ENCODE data around the gene GPC1. TPM values are rescaled to one million over a fixed set of nuclear protein-coding genes. Genes with fewer than 3 reads are reported as not detected.

GPC1 gene
- total and polyA plus RNA-seq, 3 experiments from 2014 or later = 0.17 to 2.4 (median 1.9) TPM

DNA sequence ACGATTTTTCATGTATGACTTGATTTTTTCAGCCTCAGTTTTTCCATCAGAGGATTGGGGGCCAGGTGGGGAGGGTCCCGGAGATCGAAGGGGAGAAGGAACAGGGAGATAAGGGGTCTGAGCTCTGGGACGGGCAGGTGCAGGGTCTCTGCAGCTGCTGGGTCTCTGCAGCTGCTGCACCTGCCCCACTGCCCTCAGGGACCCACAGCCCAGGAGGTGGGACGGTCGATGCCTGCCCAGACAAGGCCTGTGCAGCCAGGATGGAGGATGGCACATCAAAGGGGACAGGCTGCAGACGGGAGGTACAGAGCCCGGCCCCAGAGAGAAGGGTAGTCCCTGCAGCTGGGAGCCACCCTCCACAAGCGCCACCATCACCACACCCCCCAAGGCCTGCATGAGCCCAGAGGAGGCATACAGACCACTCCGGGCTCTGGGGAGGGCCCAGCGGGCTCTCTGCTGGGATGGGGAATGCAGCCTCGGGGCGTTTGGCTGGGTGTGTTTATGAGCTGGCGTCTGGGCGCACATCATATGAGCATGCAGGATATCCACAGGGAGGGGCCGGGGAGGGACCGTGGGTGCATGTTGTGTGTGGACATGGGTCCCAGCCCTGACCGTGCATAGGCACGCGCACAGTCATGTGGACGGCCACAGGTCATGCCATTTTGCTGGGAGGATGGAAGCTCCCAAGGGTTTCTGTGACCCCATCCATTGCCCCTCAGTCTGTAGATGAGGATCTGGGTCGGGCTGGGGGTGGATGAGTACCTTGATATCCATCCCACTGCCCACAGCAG lies 34.9 kb upstream of the GPC1 start:
- Mint-ChIP-seq H3K4me3 (no peak overlapping the region), H3K27me3 (peaks cover 2 to 19% of the 10 kb centered on the region in 2 donors), H3K27ac (no peak overlapping the region), H3K9me3 (no peaks in the 10 kb centered on the region), H3K36me3 (no peaks in the 10 kb centered on the region), H3K4me1 (peaks cover 2 to 15% (median 5%) of the 10 kb centered on the region in 3 donors)
- Histone ChIP-seq H3K4me1 (ENCODE audit: insufficient read depth, low read length) (no peaks in the 10 kb centered on the region), H3K36me3 (ENCODE audit: insufficient read depth, low read length) (no peaks in the 10 kb centered on the region), H3K4me3 (ENCODE audit: low read length) (no peak overlapping the region), H3K27ac (ENCODE audit: low read depth, low read length) (no peak overlapping the region), H3K27me3 (ENCODE audit: insufficient read depth, low read length, poor library complexity, severe bottlenecking) (no peaks in the 10 kb centered on the region), H3K9me3 (ENCODE audit: low read length) (no peaks in the 10 kb centered on the region)
- ChIA-PET CTCF (no interaction called here), POLR2A (no interaction called here)
- DNase-seq = peak in 1 of 5 donors; percentile 38

DNA sequence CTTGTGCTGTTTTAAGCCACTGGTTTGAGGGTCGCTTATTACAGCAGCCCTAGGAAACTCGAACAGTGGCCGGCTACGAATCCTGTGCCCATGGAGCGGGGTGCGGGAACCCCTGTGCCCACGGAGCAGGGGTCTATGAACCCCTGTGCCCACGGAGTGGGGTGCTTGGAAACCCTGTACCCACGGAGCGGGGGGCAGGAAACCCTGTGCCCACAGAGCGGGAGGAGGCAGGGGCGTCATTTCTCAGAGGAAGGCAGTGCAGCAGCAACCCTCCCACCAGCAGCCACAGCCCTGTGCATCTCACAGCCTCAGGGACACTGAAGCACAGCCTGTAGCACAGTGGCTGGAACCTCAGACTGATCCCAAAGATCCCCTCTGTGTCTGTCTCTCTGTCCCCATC lies 34.2 kb upstream of the GPC1 start:
- Mint-ChIP-seq H3K4me3 (no peak overlapping the region), H3K27me3 (peaks cover 2 to 19% of the 10 kb centered on the region in 2 donors), H3K27ac (no peak overlapping the region), H3K4me1 (peaks cover 2 to 15% (median 5%) of the 10 kb centered on the region in 3 donors), H3K9me3 (no peaks in the 10 kb centered on the region), H3K36me3 (no peaks in the 10 kb centered on the region)
- Histone ChIP-seq H3K4me1 (ENCODE audit: insufficient read depth, low read length) (no peaks in the 10 kb centered on the region), H3K4me3 (ENCODE audit: low read length) (no peak overlapping the region), H3K27ac (ENCODE audit: low read depth, low read length) (no peak overlapping the region), H3K27me3 (ENCODE audit: insufficient read depth, low read length, poor library complexity, severe bottlenecking) (no peaks in the 10 kb centered on the region), H3K36me3 (ENCODE audit: insufficient read depth, low read length) (no peaks in the 10 kb centered on the region), H3K9me3 (ENCODE audit: low read length) (no peaks in the 10 kb centered on the region)
- no peak for DNase-seq
- ChIA-PET CTCF (no interaction called here), POLR2A (no interaction called here)

DNA sequence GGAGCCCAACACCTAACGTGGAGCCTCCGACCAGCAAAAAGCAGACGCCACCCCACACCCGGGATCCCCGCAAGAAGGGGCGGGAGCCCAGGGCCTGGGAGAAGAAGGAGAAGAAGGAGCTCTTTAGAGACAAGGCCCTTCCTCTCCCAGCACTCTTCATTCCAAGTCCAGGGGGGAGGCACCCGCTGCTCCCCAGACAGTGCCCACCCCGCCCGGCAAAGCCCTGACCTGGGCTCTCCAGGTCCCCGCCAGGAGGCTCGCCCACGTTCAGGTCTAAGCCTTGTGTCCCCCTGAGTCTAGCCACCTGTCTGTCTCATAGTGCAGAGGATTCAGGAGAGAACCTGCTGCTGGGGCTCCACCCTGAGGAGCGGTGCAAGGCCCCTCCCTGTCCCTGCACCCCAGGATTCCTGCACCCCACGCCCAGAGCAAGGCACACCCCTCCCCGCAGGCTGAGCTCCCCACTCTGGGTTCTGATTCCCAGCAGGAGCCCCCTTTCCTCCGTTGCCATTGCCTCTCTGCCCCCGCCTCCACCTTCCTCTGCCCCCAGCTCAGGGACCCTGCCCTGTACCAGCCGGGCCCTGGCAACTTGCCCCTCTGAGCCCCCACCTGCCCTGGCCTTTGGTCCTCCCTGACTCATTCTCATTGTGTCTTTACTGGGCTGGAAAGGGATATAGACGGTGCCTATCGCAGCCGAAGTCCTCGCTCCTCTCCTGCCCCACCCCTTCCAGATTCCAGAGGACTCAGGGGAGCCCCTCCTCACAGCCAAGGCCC lies 33.5 kb upstream of the GPC1 start:
- Mint-ChIP-seq H3K9me3 (no peaks in the 10 kb centered on the region), H3K36me3 (no peaks in the 10 kb centered on the region), H3K4me1 (peaks cover 2 to 15% (median 5%) of the 10 kb centered on the region in 3 donors), H3K27ac (no peak overlapping the region), H3K4me3 (no peak overlapping the region), H3K27me3 (peaks cover 3 to 19% of the 10 kb centered on the region in 2 donors)
- Histone ChIP-seq H3K27me3 (ENCODE audit: insufficient read depth, low read length, poor library complexity, severe bottlenecking) (no peaks in the 10 kb centered on the region), H3K4me1 (ENCODE audit: insufficient read depth, low read length) (no peaks in the 10 kb centered on the region), H3K9me3 (ENCODE audit: low read length) (no peaks in the 10 kb centered on the region), H3K36me3 (ENCODE audit: insufficient read depth, low read length) (no peaks in the 10 kb centered on the region), H3K27ac (ENCODE audit: low read depth, low read length) (no peak overlapping the region), H3K4me3 (ENCODE audit: low read length) (no peak overlapping the region)
- DNase-seq = no peak
- ChIA-PET POLR2A (no interaction called here), CTCF (no interaction called here)

DNA sequence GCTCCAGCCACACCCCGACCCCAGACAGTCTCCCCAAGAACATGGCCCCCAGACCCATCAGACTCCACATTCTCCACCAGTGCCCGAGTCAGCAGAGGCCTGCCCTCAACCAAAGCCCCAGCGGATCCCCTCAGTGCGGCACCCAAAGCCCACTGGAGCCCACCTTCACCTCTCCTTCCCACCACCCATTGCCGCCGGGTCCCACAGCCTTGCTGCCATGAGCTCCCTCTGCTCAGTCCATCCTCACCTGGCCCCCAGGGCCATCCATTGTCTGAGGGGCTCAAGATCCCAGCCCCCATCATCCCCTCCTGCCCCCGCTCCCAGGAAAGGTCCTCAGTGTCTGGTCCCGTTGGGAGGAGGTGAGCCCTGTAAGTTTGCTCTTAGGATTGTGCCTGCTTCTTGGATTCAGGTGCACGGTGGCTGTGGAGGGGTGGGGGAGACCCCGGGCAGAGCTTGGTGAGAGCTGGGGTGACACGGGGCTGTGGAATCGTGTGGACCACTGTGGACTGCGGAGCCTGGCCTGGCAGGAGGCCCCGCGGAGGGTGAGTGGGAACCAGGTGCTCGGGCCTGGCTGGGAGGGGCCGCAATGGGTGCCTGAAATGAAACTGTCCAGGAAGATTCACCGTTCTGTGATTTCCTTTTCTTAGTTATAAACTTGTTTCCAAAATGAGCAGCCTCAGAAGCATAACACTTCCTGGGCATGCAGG lies 32.7 kb upstream of the GPC1 start:
- H3K9me3 Mint-ChIP-seq = no peaks in the 10 kb centered on the region
- peaks cover 2 to 15% (median 5%) of the 10 kb centered on the region in 3 donors for H3K4me1 Mint-ChIP-seq

DNA sequence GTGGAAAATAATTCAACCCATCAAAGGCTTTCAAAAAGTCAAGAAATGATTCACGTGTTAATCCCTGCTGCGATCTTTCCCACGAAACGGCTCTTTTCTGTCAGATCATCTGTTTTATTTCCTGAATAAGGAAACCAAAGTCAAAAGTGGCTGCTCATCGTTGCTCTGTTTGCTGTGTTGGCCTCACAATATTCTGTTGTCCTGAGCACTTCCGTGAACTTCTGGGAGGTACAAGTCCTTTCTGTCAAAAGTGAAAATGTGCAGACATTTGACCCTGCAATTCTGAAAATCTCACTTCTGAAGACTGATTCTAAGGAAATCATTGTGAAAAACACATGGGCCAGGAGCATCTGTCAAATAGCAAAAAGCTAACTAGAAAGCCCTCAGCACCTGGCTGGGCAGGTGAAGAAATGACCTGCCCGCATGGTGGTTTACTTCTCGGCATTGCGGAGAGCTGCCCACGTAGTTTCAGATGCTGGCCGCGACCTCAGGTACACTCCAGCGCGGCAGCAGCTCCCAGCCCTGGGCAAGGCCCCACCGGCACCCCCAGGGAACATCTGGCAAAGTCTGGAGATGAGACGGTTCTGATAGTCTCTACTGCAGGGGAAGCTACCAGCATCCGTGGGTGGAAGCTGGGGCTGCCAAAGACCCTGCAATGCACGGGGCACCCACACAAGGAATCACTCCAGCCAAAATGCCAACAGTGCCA lies 31.9 kb upstream of the GPC1 start:
- Histone ChIP-seq H3K9me3 (ENCODE audit: low read length) (no peaks in the 10 kb centered on the region), H3K36me3 (ENCODE audit: insufficient read depth, low read length) (no peaks in the 10 kb centered on the region), H3K4me1 (ENCODE audit: insufficient read depth, low read length) (no peaks in the 10 kb centered on the region), H3K27me3 (ENCODE audit: insufficient read depth, low read length, poor library complexity, severe bottlenecking) (no peaks in the 10 kb centered on the region), H3K27ac (ENCODE audit: low read depth, low read length) (no peak overlapping the region), H3K4me3 (ENCODE audit: low read length) (no peak overlapping the region)
- Mint-ChIP-seq H3K4me1 (peaks cover 2 to 15% (median 5%) of the 10 kb centered on the region in 3 donors), H3K36me3 (no peaks in the 10 kb centered on the region), H3K4me3 (peak overlapping the region in 2 of 7 donors; percentile 54 to 67), H3K27me3 (peaks cover 2 to 19% of the 10 kb centered on the region in 2 donors), H3K9me3 (no peaks in the 10 kb centered on the region), H3K27ac (peak overlapping the region in 2 of 8 donors; percentile 15 to 62)
- ChIA-PET CTCF (no interaction called here), POLR2A (no interaction called here)
- no peak for DNase-seq

More for the DNA sequence above, 32.7 kb upstream of the GPC1 start:
- H3K9me3 ChIP-seq (ENCODE audit: low read length) = no peaks in the 10 kb centered on the region
- DNase-seq = no peak
- no peaks in the 10 kb centered on the region for H3K4me1 ChIP-seq (ENCODE audit: insufficient read depth, low read length)
- POLR2A ChIA-PET = no interaction called here
- CTCF ChIA-PET = no interaction called here
- peak overlapping the region in 1 of 7 donors; percentile 67 for H3K4me3 Mint-ChIP-seq
- no peaks in the 10 kb centered on the region for H3K27me3 ChIP-seq (ENCODE audit: insufficient read depth, low read length, poor library complexity, severe bottlenecking)
- no peaks in the 10 kb centered on the region for H3K36me3 ChIP-seq (ENCODE audit: insufficient read depth, low read length)
- peak overlapping the region in 1 of 8 donors; percentile 72 for H3K27ac Mint-ChIP-seq
- no peak overlapping the region for H3K4me3 ChIP-seq (ENCODE audit: low read length)
- peaks cover 4 to 19% of the 10 kb centered on the region in 2 donors for H3K27me3 Mint-ChIP-seq
- no peak overlapping the region for H3K27ac ChIP-seq (ENCODE audit: low read depth, low read length)
- no peaks in the 10 kb centered on the region for H3K36me3 Mint-ChIP-seq

DNA sequence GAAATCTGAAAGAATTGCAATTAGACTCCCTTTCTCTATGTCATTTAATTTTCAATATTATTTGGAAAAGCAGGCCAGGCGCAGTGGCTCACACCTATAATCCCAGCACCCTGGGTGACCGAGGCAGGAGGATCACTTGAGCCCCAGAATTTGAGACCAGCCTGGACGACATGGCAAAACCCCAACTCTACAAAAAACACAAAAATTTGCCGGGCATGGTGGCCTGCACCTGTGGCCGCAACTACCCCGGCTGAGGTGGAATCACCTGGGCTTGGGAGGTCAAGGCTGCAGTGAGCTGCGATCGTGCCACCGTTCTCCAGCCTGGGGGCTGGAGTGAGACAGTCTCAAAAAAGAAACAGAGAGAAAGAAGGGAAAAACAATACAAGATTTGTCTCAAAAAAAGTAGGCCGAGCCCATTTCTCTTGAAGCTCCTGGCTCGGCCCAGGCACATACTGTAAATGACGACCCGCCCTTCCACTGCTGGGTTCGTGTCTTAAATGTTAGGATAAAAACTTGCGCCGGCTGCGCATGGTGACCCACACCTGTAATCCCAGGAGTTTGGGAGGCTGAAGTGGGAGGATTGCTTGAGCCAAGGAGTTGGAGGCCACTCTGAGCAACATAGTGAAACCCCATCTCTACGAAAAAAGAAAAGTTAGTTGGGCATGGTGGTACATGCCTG lies 31.1 kb upstream of the GPC1 start:
- Histone ChIP-seq H3K36me3 (ENCODE audit: insufficient read depth, low read length) (no peaks in the 10 kb centered on the region), H3K4me1 (ENCODE audit: insufficient read depth, low read length) (no peaks in the 10 kb centered on the region), H3K9me3 (ENCODE audit: low read length) (no peaks in the 10 kb centered on the region), H3K27ac (ENCODE audit: low read depth, low read length) (no peak overlapping the region), H3K4me3 (ENCODE audit: low read length) (no peak overlapping the region), H3K27me3 (ENCODE audit: insufficient read depth, low read length, poor library complexity, severe bottlenecking) (no peaks in the 10 kb centered on the region)
- Mint-ChIP-seq H3K9me3 (no peaks in the 10 kb centered on the region), H3K27ac (no peak overlapping the region), H3K27me3 (peaks cover 2 to 19% of the 10 kb centered on the region in 2 donors), H3K4me1 (peaks cover 2 to 15% (median 5%) of the 10 kb centered on the region in 3 donors), H3K4me3 (no peak overlapping the region), H3K36me3 (no peaks in the 10 kb centered on the region)
- no peak for DNase-seq
- POLR2A ChIA-PET = no interaction called here
- CTCF ChIA-PET = no interaction called here

DNA sequence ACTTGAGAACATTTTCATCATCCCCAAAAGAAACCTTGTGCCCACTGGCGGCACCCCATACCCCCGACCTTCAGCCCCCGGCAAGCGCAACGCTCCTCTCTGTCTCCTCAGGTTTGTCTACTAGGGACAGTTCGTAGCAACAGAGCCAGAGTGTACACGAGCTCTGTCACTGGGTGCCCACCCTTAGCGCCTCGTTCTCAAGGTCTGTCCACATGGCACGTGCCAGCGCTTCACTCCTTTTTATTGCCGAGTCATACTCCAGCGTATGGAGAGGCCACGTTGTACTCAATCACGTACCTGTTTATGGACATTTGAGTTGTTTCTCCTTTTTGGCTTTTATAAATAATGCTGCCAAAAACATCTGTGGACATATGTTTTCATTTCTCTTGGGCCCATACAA lies 30.3 kb upstream of the GPC1 start:
- H3K36me3 ChIP-seq (ENCODE audit: insufficient read depth, low read length) = no peaks in the 10 kb centered on the region
- Mint-ChIP-seq H3K4me3 (no peak overlapping the region), H3K27ac (no peak overlapping the region), H3K4me1 (peaks cover 2 to 15% (median 5%) of the 10 kb centered on the region in 3 donors), H3K36me3 (no peaks in the 10 kb centered on the region), H3K9me3 (no peaks in the 10 kb centered on the region), H3K27me3 (peaks cover 2 to 17% of the 10 kb centered on the region in 2 donors)
- CTCF ChIA-PET = no interaction called here
- POLR2A ChIA-PET = no interaction called here
- no peaks in the 10 kb centered on the region for H3K9me3 ChIP-seq (ENCODE audit: low read length)
- H3K4me3 ChIP-seq (ENCODE audit: low read length) = no peak overlapping the region
- no peak for DNase-seq
- no peaks in the 10 kb centered on the region for H3K27me3 ChIP-seq (ENCODE audit: insufficient read depth, low read length, poor library complexity, severe bottlenecking)
- no peaks in the 10 kb centered on the region for H3K4me1 ChIP-seq (ENCODE audit: insufficient read depth, low read length)
- no peak overlapping the region for H3K27ac ChIP-seq (ENCODE audit: low read depth, low read length)
